Pulmonary artery endothelial cell (primary cell): ENCODE data around the gene INPP5A. TPM values are rescaled to one million over a fixed set of nuclear protein-coding genes. Genes with fewer than 3 reads are reported as not detected.

Experiments used
- DNase-seq: peaks from one replicate; pipeline ENCODE4 v3.0.0-alpha.2; 2011; ENCODE audit warnings: low read depth, low spot score
- total RNA-seq: library from RNA; depleted of rRNA; stranded (reverse); fragments of >200 nt; gene quantifications from 2 replicates; pipeline ENCODE4 v1.2.3, GENCODE V29; 2014

INPP5A gene
- total RNA-seq, 1 donor from 2014 or later: 25.4 TPM

GRCh38 chr10:132610071-132610701 is 72.6 kb downstream of the INPP5A start:
- DNase-seq: no peak

DNA sequence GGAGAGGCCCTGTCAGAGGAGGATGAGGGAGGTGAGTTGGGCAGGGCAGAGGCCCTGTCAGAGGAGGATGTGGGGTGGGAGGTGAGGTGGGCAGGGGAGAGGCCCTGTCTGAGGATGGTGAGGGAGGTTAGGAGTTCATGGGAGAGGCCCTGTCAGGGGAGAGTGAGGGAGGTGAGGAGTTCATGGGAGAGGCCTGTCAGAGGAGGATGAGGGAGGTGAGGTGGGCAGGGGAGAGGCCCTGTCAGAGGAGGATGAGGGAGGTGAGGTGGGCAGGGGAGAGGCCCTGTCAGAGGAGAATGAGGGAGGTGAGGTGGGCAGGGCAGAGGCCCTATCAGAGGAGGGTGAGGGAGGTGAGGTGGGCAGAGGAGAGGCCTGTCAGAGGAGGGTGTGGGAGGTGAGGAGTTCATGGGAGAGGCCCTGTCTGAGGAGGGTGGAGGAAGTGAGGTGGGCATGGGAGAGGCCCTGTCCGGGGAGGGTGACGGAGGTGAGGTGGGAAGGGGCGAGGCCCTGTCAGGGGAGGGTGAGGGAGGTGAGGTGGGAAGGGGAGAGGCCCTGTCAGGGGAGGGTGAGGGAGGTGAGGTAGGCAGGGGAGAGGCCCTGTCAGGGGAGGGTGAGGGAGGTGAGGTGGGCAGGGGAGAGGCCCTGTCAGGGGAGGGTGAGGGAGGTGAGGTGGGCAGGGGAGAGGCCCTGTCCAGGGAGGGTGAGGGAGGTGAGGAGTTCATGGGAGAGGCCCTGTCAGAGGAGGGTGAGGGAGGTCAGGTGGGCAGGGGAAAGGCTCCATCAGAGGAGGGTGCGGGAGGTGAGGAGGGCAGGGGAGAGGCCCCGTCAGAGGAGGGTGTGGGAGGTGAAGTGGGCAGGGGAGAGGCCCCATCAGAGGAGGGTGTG is 73.7 kb downstream of the INPP5A start:
- no peak for DNase-seq

DNA sequence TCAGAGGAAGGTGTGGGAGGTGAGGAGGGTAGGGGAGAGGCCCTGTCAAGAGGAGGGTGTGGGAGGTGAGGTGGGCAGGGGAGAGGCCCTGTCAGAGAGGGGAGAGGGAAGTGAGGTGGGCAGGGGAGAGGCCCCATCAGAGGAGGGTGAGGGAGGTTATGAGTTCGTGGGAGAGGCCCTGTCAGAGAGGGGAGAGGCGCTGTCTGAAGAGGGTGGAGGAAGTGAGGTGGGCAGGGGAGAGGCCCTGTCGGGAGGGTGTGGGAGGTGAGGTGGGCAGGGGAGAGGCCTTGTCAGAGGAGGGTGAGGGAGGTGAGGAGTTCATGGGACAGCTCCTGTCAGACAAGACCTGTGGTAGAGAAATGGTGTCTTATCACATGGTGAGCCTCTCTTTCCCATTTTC is 74.4 kb downstream of the INPP5A start:
- no peak for DNase-seq

DNA sequence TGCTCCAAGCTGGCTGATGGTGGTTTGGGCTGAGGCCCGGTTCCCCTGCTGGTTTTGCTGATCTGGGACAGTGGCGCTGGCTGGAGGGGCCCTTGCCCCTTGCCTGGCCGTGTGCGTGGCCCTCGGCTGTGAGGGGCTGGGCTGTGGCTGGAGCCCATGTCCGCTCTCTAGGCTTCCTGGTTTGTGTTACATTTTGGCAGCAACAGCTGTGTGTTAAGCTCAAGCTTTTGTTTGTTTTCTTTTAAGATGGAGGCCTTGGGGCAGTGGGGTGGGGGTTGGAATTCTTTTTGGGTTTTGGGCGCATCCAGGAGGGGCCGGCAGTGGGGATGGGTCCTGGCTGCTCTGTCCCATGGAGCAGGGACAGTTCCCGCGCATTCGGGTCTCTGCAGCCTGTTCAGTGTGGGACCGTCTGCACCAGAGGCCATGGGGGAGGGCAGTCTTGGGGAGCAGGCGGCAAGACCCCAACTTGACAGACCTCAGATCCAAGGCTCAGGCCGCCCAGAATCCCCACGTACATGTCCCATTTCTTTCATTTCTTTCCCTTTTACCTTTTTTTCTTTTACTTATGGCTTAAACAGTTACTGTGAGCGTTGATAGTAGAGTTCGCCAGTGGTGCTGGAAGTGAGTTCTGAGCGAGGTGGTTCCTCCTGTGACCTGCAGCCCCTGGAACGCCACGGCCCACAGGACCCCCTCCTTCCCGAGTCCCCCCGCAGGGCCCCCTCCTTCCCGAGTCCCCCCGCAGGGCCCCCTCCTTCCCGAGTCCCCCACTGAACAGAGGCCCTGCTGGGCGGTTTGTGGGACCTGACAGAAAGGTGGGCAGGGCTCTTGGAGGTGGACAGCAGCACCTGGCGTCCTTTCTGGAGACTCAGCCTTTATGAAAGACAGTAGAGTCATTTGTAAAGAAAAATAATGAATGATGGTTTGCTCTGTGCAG is 75.3 kb downstream of the INPP5A start:
- DNase-seq: no peak

DNA sequence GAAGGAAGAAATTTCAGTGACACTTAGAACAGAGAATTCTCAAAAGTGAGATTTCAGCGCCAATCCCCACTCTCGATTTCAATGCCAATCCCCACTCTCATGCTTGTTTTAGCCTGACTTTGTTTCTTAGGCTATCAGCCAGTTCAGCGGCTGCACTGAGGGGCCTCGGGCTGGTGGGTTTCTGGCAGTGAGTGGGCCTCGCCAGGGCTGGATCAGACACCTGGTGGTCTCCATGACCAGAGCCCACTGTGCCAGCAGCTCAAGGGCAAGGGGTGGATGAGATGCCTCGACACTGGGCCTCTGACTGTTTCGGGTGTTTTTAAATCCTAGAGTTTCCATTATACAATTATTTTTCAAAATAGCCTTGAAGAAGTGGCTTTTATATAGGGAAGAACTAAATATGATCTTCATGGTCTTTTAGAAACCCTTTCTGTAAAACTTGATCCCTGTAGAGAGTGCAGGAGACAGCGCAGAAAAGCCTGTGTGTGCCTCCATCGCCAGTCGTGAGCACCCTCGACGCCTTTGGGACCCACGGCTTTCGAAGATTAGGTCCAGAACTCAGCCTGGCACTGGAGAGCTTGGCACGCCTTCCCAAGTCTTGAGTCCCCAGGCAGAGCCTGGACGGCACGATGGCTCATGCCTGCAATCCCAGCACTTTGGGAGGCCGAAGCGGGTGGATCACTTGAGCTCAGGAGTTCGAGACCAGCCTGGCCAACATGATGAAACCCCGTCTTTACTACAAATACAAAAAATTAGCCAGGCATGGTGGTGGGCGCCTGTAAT is 76.2 kb downstream of the INPP5A start:
- no peak for DNase-seq

- no peak for DNase-seq
These were observed 77.1 kb downstream of the INPP5A start for GRCh38 chr10:132614431-132615340.

- no peak for DNase-seq
These were observed 78.0 kb downstream of the INPP5A start for GRCh38 chr10:132615341-132616169.

GRCh38 chr10:132616170-132616995 is 78.8 kb downstream of the INPP5A start:
- DNase-seq: no peak

- DNase-seq: no peak
These were observed 79.6 kb downstream of the INPP5A start for GRCh38 chr10:132616996-132617736.

- DNase-seq: no peak
These were observed 80.1 kb downstream of the INPP5A start for GRCh38 chr10:132617737-132618052.

GRCh38 chr10:132618158-132618919 is 80.8 kb downstream of the INPP5A start:
- no peak for DNase-seq

- DNase-seq: no peak
These were observed 82.3 kb downstream of the INPP5A start for GRCh38 chr10:132619927-132620326.

GRCh38 chr10:132624061-132624846 is 86.7 kb downstream of the INPP5A start:
- DNase-seq: no peak

DNA sequence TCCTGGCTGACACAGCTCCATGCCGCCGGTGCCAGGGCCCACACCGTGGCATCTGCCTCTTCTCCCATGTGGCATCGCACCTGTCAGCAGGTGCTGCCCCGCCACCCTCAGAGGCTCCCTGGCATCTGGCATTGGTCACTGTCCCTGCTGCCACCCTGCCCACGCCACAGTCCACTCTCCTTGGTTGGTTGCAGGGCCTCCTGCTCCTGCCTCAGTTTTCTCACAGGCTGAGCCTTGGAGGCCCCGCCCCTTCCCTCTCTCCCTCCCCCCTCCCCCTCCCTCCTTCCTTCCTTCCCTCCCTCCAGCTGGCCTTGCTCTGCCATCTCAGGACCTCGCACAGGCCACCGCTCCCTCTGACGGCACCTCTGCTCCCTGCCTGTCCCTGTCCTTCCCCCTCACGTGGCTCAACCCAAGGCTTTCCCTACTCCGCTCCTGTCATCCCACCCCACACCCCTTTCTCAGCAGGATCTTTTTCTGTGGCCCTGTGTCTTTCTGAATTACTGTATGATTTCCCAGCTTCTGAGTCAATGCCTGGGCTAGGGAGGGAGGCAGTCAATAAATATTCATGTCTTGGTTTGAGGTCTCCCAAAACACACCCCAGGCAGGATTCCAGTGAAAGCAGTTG is 87.4 kb downstream of the INPP5A start:
- no peak for DNase-seq

DNA sequence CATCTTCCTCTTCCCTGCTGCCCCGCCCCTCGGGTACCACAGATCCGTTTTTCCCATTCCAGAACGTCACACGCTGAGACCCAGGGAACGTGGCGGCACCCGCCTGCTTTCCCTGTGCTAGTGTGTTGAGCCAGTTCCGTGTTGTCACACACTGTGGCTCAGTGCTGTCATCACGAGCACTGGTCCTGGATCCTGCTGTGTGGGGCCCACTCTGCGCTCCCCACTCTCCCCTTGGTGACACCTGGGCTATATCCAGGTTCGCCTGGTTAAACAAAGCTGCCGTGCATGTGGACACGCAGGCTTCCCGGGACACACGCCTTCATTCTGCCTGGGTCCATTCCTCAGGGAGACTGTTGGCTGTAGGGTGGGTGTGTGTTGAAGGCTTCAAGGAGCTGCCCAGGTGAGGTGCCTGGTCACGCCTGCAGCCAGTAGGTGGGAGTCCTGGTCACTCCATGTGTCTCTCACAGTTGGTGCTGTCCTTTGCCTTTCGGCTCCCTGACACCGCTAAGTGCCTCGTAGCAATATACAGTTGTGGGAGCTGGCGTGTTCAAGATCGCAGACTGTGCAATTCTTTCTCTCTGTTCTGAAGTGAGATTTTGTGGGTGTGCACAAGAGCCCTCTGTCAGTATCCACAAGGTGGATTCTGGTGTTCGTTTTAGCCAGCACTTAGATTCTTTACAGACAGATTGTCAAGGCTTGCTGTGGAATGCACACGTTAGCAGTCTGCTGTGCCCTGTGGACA is 88.6 kb downstream of the INPP5A start:
- no peak for DNase-seq
